GM18502 (cell line): ENCODE results near the gene SEMA6A.

ENCODE experiments used
- ATAC-seq: cut with Tn5 transposase; IDR thresholded peaks from one replicate; pipeline ENCODE4 v1.9.1; 2021; ENCODE audit warnings: mild to moderate bottlenecking; ENCODE audit not compliant: unreplicated experiment, poor library complexity

SEMA6A gene

GRCh38 chr5:116502616-116503015 is 72.0 kb downstream of the SEMA6A start:
- ATAC-seq: no peak

DNA sequence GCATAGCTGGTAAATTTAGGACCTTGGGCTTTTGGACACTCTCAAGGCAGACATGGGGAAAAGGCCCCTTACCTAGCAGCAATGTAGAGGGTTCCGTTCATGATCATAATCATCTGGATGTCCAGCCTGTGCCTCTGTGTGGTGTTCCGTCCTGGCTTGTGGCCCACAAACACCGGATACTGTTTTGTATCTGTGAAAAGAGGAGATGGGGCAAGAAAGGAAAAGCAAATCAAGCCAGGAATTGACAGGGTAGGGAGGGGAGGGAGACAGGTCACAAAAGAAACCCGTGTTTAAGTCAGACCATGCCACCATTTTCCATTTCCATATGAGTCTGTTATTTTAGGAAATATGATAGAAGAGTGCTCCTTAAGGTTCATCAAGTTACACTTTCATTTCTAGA is 72.5 kb downstream of the SEMA6A start:
- ATAC-seq: no peak

GRCh38 chr5:116498503-116499048 is 76.0 kb downstream of the SEMA6A start:
- ATAC-seq: no peak

DNA sequence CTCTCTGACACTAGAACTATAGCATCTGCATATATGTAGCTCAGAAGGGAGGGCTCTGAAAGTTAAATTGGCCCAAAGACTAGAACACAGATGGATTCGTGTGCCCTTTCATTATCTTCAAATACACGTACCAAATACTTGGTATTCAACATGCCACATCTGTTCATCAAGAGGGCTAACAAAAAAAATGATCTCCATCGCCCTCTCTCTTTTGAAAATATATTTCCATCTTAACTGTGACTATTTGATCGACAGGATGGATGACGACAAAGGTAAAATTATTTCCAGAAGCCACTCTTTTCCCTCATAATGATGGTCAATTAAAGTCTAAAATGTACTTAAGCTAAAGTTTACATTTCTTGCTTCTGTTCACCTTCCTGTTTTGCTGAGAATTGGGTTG is 77.0 kb downstream of the SEMA6A start:
- no peak for ATAC-seq

DNA sequence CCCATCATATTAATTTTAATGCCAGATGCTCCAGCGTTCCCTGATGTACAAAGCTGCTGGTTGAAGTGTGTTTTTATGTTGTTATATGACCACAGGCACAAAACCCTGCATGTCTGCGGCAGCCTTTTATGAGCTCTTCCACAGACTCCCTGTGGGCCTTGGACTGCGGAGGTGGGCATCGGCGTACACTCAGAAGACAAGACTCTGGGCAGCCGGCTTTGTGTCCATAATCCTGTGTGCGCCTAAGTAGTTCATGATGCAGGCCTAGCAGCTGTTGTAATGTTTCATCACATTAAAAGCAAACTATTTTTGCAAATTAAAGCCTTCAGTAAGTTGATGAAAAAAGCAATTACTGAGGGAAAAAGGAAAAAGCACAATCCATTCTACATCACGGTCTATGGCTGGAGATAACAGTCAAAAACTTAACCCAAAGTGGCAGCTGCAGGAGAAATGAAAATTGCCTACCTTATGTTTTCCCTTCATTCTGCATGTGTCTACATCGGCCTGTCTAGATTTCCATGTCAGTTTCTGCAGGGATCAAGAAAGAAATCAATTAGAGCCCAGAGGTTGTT is 78.8 kb downstream of the SEMA6A start:
- no peak for ATAC-seq

DNA sequence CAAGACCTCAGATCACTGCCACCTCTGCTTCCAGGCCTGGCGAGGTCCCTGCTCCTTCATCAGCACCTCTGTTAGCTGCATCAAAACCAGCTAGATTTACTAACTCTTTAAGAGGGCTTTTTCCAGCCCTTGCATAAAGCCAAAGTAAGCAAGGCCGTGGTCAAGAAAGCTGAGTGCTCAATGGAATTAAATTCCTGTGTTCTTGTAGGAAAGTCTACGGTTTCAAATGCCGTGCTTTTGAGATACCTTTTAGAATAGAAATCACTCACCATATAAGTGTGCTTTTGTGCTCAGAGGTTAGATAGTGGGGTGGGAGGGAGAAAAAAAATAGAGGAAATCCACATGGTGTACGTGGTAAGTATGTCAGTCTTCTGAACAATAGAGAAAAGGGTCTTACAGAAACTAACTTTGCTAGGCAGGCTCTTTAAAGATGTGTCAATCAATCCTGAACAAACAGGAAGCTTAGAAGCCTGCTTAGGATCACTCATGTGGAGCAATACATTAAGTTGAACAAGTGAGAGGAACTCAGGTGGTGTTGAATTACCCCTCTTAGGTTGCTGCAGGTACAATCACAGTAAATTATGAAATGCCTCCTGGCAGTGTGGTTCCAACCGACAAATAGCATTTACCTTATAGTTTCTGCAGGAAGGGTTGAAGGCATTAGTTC is 79.7 kb downstream of the SEMA6A start:
- no peak for ATAC-seq

GRCh38 chr5:116492776-116493175 is 81.8 kb downstream of the SEMA6A start:
- peak; percentile 58 for ATAC-seq

DNA sequence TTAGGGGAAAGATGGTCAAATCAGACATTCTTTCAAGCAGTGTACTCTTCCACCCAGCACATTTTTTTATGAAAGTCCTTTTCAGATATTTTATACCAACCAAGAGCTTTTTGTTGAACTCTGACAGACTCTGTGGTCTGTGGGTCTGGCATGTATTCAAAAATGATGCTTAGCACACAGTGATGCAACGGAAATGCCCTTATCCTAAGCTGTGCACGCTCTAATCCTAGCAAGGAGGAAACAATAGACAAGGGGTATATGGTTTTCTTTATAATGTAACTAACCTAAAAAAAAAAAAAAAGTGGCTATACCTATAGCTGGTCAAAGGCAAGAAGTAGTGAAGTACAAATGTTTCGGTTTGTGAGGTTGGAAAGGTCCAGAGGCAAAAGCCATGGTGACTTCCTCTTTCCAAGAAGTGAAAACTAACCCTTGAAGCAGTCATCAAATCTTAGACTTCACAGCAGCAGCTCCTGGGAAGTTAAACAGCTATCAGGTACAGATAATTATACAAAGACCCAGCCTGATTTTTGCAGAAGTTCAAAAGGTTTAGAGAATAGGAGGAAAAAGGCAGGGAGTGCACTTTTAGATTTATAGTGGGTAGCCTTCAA is 82.5 kb downstream of the SEMA6A start:
- ATAC-seq: peak; percentile 61

DNA sequence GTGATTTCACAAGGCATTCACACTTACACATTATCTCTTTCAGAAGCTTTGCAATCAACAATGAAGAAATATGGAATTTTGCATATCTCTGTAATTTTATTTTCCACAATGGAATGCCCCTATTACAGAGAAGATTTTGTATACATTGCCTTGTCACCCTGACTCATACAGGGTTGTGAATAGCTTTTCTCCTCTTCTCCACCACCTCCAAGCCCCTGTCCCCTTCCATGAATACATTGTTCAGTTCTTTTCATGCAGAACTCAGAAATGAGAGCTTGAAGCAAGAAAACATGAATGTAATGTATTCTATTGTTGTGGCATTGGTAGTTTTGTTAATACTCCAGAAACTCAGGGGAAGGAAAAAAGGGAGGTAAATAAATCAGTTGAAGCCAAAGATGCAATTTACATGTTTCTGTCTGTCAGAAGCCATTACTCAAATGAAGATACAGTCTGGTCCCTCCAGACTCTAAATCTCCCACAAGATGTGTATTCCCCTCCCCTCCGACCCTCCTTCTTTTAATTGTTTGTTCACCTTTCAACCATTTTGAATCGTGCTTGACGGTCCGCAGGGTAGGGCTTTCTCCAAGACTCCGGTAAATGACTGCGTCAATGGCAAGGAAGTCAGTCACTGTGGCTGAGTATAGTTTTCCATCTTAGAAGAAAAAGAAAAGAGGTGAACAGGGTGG is 86.1 kb downstream of the SEMA6A start:
- ATAC-seq: no peak

- ATAC-seq: no peak
Measured at GRCh38 chr5:116487045-116487444, 87.6 kb downstream of the SEMA6A start.

GRCh38 chr5:116486588-116486987 is 88.0 kb downstream of the SEMA6A start:
- ATAC-seq: no peak

GRCh38 chr5:116484645-116485044 is 90.0 kb downstream of the SEMA6A start:
- no peak for ATAC-seq

DNA sequence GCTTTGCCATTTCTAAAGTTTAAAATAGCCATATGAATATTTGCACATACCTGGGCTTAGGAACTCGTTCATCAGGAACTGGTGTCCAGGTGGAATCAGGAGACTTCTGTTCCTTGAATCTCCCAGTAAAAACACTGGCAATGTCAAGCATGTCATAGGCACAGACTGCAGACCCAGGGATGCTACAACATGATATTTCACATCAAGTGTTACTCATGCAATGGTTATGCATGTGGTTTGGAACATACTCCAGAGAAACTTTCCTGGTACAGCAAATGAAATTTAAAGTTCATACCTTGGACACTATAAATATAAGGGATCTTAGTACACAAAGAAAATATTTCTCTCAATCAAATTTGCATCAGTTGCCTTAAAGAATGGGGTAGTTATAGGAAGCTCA is 92.2 kb downstream of the SEMA6A start:
- ATAC-seq: no peak

GRCh38 chr5:116480894-116481510 is 93.6 kb downstream of the SEMA6A start:
- ATAC-seq: no peak

DNA sequence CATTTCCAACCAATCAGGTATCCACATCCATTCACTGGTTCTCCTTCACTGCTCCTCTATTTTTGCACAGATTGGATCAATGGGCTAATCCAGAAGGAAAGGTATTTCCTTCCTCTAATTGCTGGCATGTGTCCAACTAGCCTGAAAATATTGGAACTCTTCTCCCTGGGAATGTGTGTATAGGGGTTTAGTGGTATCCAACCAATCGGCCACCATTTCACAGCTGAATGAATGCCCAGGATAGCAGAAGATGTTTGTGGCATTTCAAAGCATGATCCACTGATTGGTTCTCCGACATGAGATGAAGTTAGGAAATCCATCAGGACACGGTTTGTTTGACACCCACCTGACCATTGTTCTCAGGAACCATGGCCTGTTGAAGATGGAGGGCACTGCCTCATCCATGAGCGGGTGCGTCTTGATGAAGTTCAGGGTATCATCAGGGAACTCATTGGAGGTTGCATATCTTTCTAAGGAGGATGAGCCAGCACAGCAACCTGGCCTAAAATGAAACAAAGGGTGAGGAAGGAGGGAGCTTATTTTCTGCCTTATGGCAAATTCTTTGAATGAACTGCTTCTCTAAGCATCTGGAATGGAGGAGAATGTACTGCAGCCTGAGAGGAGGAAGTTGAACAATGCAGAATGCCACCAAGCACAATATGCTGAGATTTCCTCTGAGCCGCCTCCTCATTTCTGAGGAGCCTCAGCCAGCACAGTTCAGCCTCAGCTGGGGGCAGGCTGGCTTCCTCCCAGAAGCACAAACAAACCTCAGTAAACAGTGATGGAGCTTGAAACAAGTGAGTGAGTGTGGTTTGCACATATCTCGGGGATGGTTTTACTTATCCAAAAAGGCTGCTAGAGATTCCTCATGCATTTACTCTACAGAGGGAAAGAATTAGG is 94.6 kb downstream of the SEMA6A start:
- ATAC-seq: no peak

DNA sequence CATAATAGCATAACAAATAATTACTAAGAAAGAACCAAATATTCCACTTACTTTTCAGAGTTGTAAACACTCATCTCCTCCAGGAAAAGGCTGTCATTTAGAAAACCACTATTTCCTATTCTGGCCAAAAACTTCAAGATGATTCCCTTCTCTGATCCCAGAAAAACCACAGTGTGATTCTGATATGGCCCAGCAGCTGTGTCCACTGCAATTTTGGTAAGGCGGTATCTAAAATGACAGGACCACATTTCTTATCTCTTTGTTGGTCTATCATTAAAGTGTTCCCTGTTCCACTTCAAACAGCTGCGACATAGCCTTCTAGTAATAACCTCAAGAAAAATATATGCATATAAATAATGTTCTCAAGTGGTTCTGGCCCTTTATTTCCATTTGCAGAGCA is 96.1 kb downstream of the SEMA6A start:
- no peak for ATAC-seq

DNA sequence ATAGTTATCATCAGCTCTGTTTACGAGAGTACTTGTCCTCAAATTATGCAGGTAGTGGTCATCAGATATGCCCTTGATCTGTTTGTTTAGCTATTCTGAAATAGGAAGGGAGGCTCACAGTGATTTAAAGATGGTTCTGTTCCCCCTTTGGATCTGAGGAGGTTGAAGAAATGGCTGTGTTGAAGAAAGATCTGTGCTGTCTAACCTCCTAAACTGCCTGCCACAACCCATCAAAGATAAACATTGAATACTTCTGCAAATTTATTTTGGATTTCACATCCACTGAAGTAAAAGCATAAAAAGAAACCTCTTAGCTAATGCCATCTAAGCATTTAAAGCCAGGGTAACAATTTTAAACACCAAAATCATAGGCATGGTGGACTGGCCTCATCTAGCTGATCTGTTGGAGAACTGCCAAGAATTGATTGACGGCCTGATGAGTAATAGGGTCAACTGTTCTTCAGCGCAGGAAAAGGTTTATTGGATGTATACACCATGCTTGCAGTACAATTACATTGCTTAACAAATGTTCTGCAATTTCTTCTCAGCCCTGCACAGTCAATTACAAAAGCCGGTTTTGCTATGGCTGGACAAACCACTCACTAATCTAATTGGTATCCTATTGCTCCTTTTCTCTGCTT is 97.6 kb downstream of the SEMA6A start:
- ATAC-seq: no peak

DNA sequence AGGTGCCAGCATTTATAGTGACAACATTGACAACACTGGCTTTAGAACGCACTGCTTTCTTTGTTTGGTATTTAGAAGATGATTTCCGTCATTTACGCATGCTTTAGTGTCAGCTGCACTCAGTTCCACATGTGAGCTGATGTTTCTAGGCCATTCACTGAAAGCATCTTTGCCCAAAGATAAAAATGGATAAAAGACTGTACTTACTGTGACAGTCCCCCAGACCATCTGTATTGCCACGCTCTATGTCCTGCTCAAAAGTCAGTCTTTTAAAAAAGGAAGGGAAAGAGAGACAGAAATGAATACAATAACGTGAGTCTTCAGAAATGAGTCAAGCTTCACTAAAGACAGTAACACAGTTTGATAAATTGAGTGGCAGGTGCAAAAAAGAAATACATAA is 99.3 kb downstream of the SEMA6A start:
- peak; percentile 87 for ATAC-seq

- ATAC-seq: no peak
Measured at GRCh38 chr5:116473706-116474105, 100.9 kb downstream of the SEMA6A start.
